H1 (cell line): ENCODE data around the gene SLC48A1. TPM values are rescaled to one million over a fixed set of nuclear protein-coding genes. Genes with fewer than 3 reads are reported as not detected.

Source experiments
- CTCF ChIA-PET: fragments of 300-600 bp; sonication (Branson Sonifier 250); formaldehyde crosslinking; loops from one replicate; lab custom pipeline; 2021; ENCODE audit not compliant: partially characterized antibody; lab: Charles Lee
- POLR2A ChIA-PET: fragments of 300-600 bp; sonication (Branson Sonifier 250); formaldehyde crosslinking; loops from one replicate; lab custom pipeline; 2021; ENCODE audit warnings: inconsistent platforms; ENCODE audit not compliant: partially characterized antibody; lab: Charles Lee
- DNase-seq, 2 experiments: peaks; one replicate each; pipeline versions ENCODE4 v3.0.0 to v3.0.0-alpha.2; 2010 to 2022; ENCODE audit warnings: low spot score in 2 of 2, low read depth in 1 of 2, mixed read lengths in 1 of 2
- FAIRE-seq: peaks from 2 replicates; lab custom pipeline; 2011; peaks lifted over from hg19 to GRCh38; lab: Jason Lieb, UNC
- H2AFZ ChIP-seq: 2 replicates; pipeline ENCODE4 v1.8.1; 2012; ENCODE audit warnings: low read length, inconsistent platforms
- H2AK5ac ChIP-seq: 2 replicates; pipeline ENCODE4 v1.6.1; 2013; ENCODE audit warnings: low read depth, low read length
- H2BK120ac ChIP-seq: replicated peaks from 2 replicates; pipeline ENCODE3; 2013; ENCODE audit warnings: low read depth, low read length, inconsistent platforms
- H2BK12ac ChIP-seq: 2 replicates; pipeline ENCODE4 v1.6.1; 2013; ENCODE audit warnings: low read depth, low read length
- H2BK15ac ChIP-seq: 2 replicates; pipeline ENCODE4 v1.6.1; 2013; ENCODE audit warnings: low read length
- H2BK20ac ChIP-seq: 2 replicates; pipeline ENCODE4 v1.6.1; 2013; ENCODE audit warnings: low read length
- H2BK5ac ChIP-seq: 2 replicates; pipeline ENCODE4 v1.6.1; 2013; ENCODE audit warnings: low read depth, low read length
- H3K14ac ChIP-seq: 2 replicates; pipeline ENCODE4 v1.6.1; 2013; ENCODE audit warnings: inconsistent platforms; ENCODE audit not compliant: insufficient read length
- H3K18ac ChIP-seq: 2 replicates; pipeline ENCODE4 v1.6.1; 2013; ENCODE audit warnings: low read length; ENCODE audit errors: extremely low read depth
- H3K23ac ChIP-seq: 2 replicates; pipeline ENCODE4 v1.6.1; 2013; ENCODE audit warnings: inconsistent platforms; ENCODE audit not compliant: insufficient read length
- H3K23me2 ChIP-seq: 2 replicates; pipeline ENCODE4 v1.6.1; 2013; ENCODE audit warnings: low read depth, low read length
- H3K27ac ChIP-seq: 2 replicates; pipeline ENCODE4 v1.6.1; 2011; ENCODE audit warnings: low read depth, low read length, inconsistent platforms
- H3K27me3 ChIP-seq, 4 experiments: replicated peaks in 1 of 4; 1 replicate in 1 of 4; 2 replicates in 3 of 4; pipeline versions ENCODE4 v1.6.1 to v1.8.1; 2011 to 2013; ENCODE audit warnings: low read length in 3 of 4, mild to moderate bottlenecking in 3 of 4, inconsistent platforms in 2 of 4, mixed read lengths in 2 of 4, moderate library complexity in 1 of 4; ENCODE audit not compliant: control insufficient read depth in 3 of 4, insufficient read depth in 3 of 4; ENCODE audit errors: extremely low read depth in 1 of 4
- H3K36me3 ChIP-seq, 4 experiments: 2 replicates each; pipeline versions ENCODE4 v1.6.1 to v1.8.1; 2011 to 2013; ENCODE audit warnings: mild to moderate bottlenecking in 4 of 4, low read length in 3 of 4, moderate library complexity in 2 of 4, control low read depth in 1 of 4, inconsistent platforms in 1 of 4; ENCODE audit not compliant: insufficient read depth in 4 of 4, control insufficient read depth in 2 of 4
- H3K4ac ChIP-seq: replicated peaks from 2 replicates; pipeline ENCODE3; 2013; ENCODE audit warnings: low read length, low read depth, mixed read lengths, inconsistent platforms; ENCODE audit not compliant: insufficient read length
- H3K4me1 ChIP-seq, 4 experiments: replicated peaks in 1 of 4; 1 replicate in 1 of 4; 2 replicates in 3 of 4; pipeline versions ENCODE4 v1.6.1 to v1.8.1; 2011 to 2013; ENCODE audit warnings: low read length in 3 of 4, inconsistent platforms in 2 of 4, mixed read lengths in 1 of 4; ENCODE audit not compliant: insufficient read depth in 4 of 4, control insufficient read depth in 3 of 4
- H3K4me2 ChIP-seq, 2 experiments: 2 replicates each; pipeline versions ENCODE4 v1.6.1 to v1.8.1; 2011 to 2013; ENCODE audit warnings: low read depth in 2 of 2, low read length in 2 of 2, control low read depth in 1 of 2, inconsistent platforms in 1 of 2, mild to moderate bottlenecking in 1 of 2; ENCODE audit not compliant: insufficient read depth in 1 of 2
- H3K4me3 ChIP-seq, 4 experiments: fragments of 200-600, 300-600 bp in 1 of 4; sonication (generic), shearing (Covaris generic), sonication (Bioruptor Twin) in 1 of 4; 2 replicates each; pipeline versions ENCODE4 v1.5.1 to v1.8.1; 2011 to 2016; ENCODE audit warnings: low read length in 4 of 4, low read depth in 3 of 4, control low read depth in 2 of 4, inconsistent platforms in 2 of 4, mild to moderate bottlenecking in 2 of 4, mixed read lengths in 1 of 4, moderate library complexity in 1 of 4; ENCODE audit not compliant: insufficient read depth in 2 of 4; ENCODE audit errors: extremely low read depth in 1 of 4
- H3K56ac ChIP-seq: replicated peaks from 2 replicates; pipeline ENCODE3; 2013; ENCODE audit warnings: low read depth, mild to moderate bottlenecking, mixed read lengths, low read length, inconsistent platforms; ENCODE audit not compliant: insufficient read length
- H3K79me1 ChIP-seq: 2 replicates; pipeline ENCODE4 v1.6.1; 2013; ENCODE audit warnings: low read depth, low read length, control low read depth
- H3K79me2 ChIP-seq, 2 experiments: 2 replicates each; pipeline versions ENCODE4 v1.6.1 to v1.8.1; 2012 to 2013; ENCODE audit warnings: low read length in 2 of 2, mild to moderate bottlenecking in 2 of 2, inconsistent platforms in 1 of 2; ENCODE audit not compliant: insufficient read depth in 2 of 2, control insufficient read depth in 1 of 2
- H3K9ac ChIP-seq, 4 experiments: replicated peaks in 1 of 4; 1 replicate in 1 of 4; 2 replicates in 3 of 4; pipeline versions ENCODE4 v1.6.1 to v1.8.1; 2011 to 2013; ENCODE audit warnings: low read depth in 3 of 4, low read length in 3 of 4, control low read depth in 2 of 4, mild to moderate bottlenecking in 2 of 4, moderate library complexity in 2 of 4, inconsistent platforms in 1 of 4; ENCODE audit errors: extremely low read depth in 1 of 4
- H3K9me3 ChIP-seq, 2 experiments: 2 replicates each; pipeline versions ENCODE4 v1.6.1 to v1.8.1; 2012 to 2013; ENCODE audit warnings: mild to moderate bottlenecking in 2 of 2, moderate library complexity in 2 of 2, control low read depth in 1 of 2, inconsistent platforms in 1 of 2, low read depth in 1 of 2, low read length in 1 of 2, mixed read lengths in 1 of 2; ENCODE audit not compliant: insufficient read depth in 2 of 2
- H4K20me1 ChIP-seq, 2 experiments: replicated peaks in 1 of 2; 2 replicates each; pipeline versions ENCODE3 to v1.8.1; 2011 to 2013; ENCODE audit warnings: inconsistent platforms in 2 of 2, low read length in 2 of 2, mild to moderate bottlenecking in 1 of 2; ENCODE audit not compliant: insufficient read depth in 2 of 2, control insufficient read depth in 1 of 2
- H4K5ac ChIP-seq: 2 replicates; pipeline ENCODE4 v1.6.1; 2013; ENCODE audit warnings: low read length, low read depth, mixed read lengths, inconsistent platforms; ENCODE audit not compliant: insufficient read length
- H4K8ac ChIP-seq: 2 replicates; pipeline ENCODE4 v1.8.0; 2013; ENCODE audit warnings: mild to moderate bottlenecking, moderate library complexity, low read length, inconsistent platforms; ENCODE audit not compliant: insufficient read depth; ENCODE audit errors: extremely low read depth
- H4K91ac ChIP-seq: replicated peaks from 2 replicates; pipeline ENCODE3; 2013; ENCODE audit warnings: low read length, mixed read lengths, inconsistent platforms; ENCODE audit not compliant: insufficient read length
- BACH1 ChIP-seq: IDR thresholded peaks from 2 replicates; pipeline ENCODE4 v1.6.1; 2012; ENCODE audit warnings: low read length, improper control_type of control experiment
- CREB1 ChIP-seq: IDR thresholded peaks from 2 replicates; pipeline ENCODE4 v1.6.1; 2012; ENCODE audit warnings: inconsistent platforms
- GABPA ChIP-seq: IDR thresholded peaks from 2 replicates; pipeline ENCODE4 v1.6.1; 2011; ENCODE audit warnings: mild to moderate bottlenecking, low read length, moderate library complexity, borderline replicate concordance; ENCODE audit not compliant: insufficient read depth
- JUND ChIP-seq: IDR thresholded peaks from 2 replicates; pipeline ENCODE4 v1.6.1; 2011; ENCODE audit warnings: mild to moderate bottlenecking, improper control_type of control experiment, low read length
- KDM5A ChIP-seq: fragments of 200-600 bp; IDR thresholded peaks from 2 replicates; pipeline ENCODE4 v1.7.1; 2012; ENCODE audit warnings: mild to moderate bottlenecking, low read length, inconsistent platforms, mixed read lengths
- NANOG ChIP-seq: IDR thresholded peaks from 2 replicates; pipeline ENCODE4 v1.6.1; 2011; ENCODE audit warnings: low read length, low read depth, mild to moderate bottlenecking, inconsistent platforms; ENCODE audit not compliant: insufficient read depth, poor library complexity, severe bottlenecking
- PHF8 ChIP-seq: fragments of 200-600 bp; sonication (generic); conservative IDR thresholded peaks from 2 replicates; pipeline ENCODE4 v1.7.1; 2012; ENCODE audit warnings: low read depth, mild to moderate bottlenecking, inconsistent platforms, low read length, moderate library complexity
- SP1 ChIP-seq: IDR thresholded peaks from 2 replicates; pipeline ENCODE4 v1.6.1; 2011; ENCODE audit warnings: low read depth, low read length
- SRF ChIP-seq: IDR thresholded peaks from 2 replicates; pipeline ENCODE4 v1.6.1; 2011; ENCODE audit warnings: mild to moderate bottlenecking, low read depth, low read length, moderate library complexity
- TAF1 ChIP-seq: IDR thresholded peaks from 2 replicates; pipeline ENCODE4 v1.6.1; 2011; ENCODE audit warnings: mild to moderate bottlenecking, low read depth, low read length
- WGBS, 2 experiments: shearing (Covaris generic) in 1 of 2; methylation state at CpG; one replicate each; pipeline versions ENCODE4 v1.1.6 to v1.1.7; 2013 to 2015; ENCODE audit warnings: low lambda C conversion rate in 2 of 2, mixed read lengths in 2 of 2, inconsistent platforms in 1 of 2, low coverage in 1 of 2, missing lambda C conversion rate in 1 of 2; ENCODE audit not compliant: insufficient replicate concordance in 2 of 2, insufficient coverage in 1 of 2, insufficient read length in 1 of 2; ENCODE audit errors: extremely low coverage in 1 of 2, missing lambda C conversion rate in 1 of 2; 5-methylcytosine and 5-hydroxymethylcytosine counted together
- polyA plus RNA-seq, 7 experiments: library from polyadenylated mRNA; depleted of rRNA in 3 of 7; stranded (reverse) in 5 of 7; unstranded in 2 of 7; fragments of >200 nt in 5 of 7; fragments of 200-250 nt in 2 of 7; gene quantifications; 1 replicate in 5 of 7; 2 replicates in 1 of 7; 4 replicates in 1 of 7; pipeline versions ENCODE4 v1.2.1 to v1.2.3, GENCODE V29; 2011 to 2013; ENCODE audit warnings: missing spikeins in 2 of 7, mixed read lengths in 2 of 7
- total RNA-seq: library from RNA; stranded (reverse); fragmentation: NEBNext Ultra II Directional; extraction: Animal tissue kit (Norgen Biotek cat#: 25700); gene quantifications from 2 replicates; pipeline ENCODE4 v1.2.1, GENCODE V29; 2021
- TF ChIP-seq, protein P1 (sequence below): IDR thresholded peaks from 2 replicates; pipeline ENCODE4 v1.6.1; 2012; ENCODE audit warnings: low read length, inconsistent platforms

SLC48A1 gene
- total and polyA plus RNA-seq, 2 of the 8 experiments (the other 6 are each of a cell fraction or from before 2014, with no cell fraction given): 9.5 to 14.1 TPM

DNA sequence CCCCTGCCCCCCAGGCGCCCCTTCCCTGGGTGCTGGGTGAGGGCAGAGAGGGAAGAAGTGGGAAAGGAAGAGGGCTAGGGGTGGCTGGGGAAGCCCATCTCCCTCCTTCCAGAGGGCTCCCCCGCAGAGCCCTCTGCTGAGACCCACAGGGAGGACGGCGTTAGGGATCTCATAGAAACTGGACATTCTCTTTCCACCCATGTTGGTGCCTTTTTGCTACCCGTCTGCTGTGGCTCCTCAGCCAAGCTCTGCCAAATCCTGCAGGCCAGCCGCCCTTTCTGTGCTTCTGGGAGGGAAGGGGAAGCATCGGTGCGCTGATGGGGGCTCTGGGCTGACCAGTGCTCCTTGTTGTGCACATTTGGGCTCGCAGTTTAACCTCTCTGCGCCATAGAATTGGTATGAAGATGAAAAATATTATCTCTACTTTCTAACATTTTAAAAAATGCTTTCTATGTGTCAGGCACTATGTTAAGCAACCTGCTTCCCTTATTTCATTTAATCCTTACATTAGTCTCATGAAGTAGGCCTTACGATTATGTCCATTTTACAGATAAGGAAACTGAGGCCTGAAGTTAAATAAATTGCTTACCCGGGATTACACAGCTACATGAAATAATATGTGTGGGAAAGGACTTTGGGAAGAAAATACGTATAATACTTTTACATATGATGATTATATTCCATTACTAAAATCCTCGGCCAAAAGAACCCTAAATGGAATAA lies 981 bp downstream of the SLC48A1 start:
- no peak for FAIRE-seq
- TF ChIP-seq GABPA: no peak
- no peak for TF ChIP-seq SP1
- TF ChIP-seq SRF: no peak
- TF ChIP-seq NANOG: no peak
- no peak for TF ChIP-seq KDM5A
- TF ChIP-seq CREB1: no peak
- no peak for TF ChIP-seq PHF8
- TF ChIP-seq JUND: no peak
- TF ChIP-seq BACH1: no peak
- TF ChIP-seq, protein P1, sequence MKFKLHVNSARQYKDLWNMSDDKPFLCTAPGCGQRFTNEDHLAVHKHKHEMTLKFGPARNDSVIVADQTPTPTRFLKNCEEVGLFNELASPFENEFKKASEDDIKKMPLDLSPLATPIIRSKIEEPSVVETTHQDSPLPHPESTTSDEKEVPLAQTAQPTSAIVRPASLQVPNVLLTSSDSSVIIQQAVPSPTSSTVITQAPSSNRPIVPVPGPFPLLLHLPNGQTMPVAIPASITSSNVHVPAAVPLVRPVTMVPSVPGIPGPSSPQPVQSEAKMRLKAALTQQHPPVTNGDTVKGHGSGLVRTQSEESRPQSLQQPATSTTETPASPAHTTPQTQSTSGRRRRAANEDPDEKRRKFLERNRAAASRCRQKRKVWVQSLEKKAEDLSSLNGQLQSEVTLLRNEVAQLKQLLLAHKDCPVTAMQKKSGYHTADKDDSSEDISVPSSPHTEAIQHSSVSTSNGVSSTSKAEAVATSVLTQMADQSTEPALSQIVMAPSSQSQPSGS: no peak
- TF ChIP-seq TAF1: no peak

More for the DNA sequence above, 981 bp downstream of the SLC48A1 start:
- Histone ChIP-seq H3K4me2 (peak overlapping the region; percentile 61 to 97), H3K4me3 (peak overlapping the region; percentile 55 to 91 (median 56)), H3K4ac (no peak overlapping the region), H2BK20ac (no peak overlapping the region), H3K56ac (no peak overlapping the region), H3K9ac (no peak overlapping the region), H2AFZ (no peak overlapping the region), H2BK15ac (peak overlapping the region; percentile 29; the same call in 1 of the 2 replicates), H4K91ac (no peak overlapping the region), H3K79me2 (no peaks in the 10 kb centered on the region), H3K23me2 (peaks cover 2% of the 10 kb centered on the region; the same call in 1 of the 2 replicates), H3K9me3 (no peaks in the 10 kb centered on the region), H3K27me3 (peaks cover 0 to 17% (median 8%) of the 10 kb centered on the region in 4 experiments; a peak in 4 of 7 replicates), H3K18ac (no peak overlapping the region; the same call in 1 of the 2 replicates), H2AK5ac (no peak overlapping the region), H4K20me1 (peaks cover 0 to 3% of the 10 kb centered on the region in 2 experiments), H2BK5ac (no peak overlapping the region; the same call in 1 of the 2 replicates), H4K8ac (no peak overlapping the region), H3K79me1 (no peaks in the 10 kb centered on the region), H4K5ac (no peak overlapping the region), H3K27ac (no peak overlapping the region), H2BK120ac (no peak overlapping the region), H3K36me3 (no peaks in the 10 kb centered on the region), H3K14ac (no peak overlapping the region), H2BK12ac (no peak overlapping the region), H3K4me1 (peaks cover 2 to 19% (median 14%) of the 10 kb centered on the region in 4 experiments), H3K23ac (no peak overlapping the region)
- CTCF ChIA-PET: interaction anchor here (10.1 to 58.8 kb wide), 3 partner anchors 6 to 65 kb away, joined by 161 to 2442 read pairs (median 2001); partner anchors contain the start of genes ENDOU, RAPGEF3 and RPAP3
- DNase-seq: no peak
- POLR2A ChIA-PET: interaction anchor here (1.6 to 10.5 kb wide), 5 partner anchors 17 to 57 kb away, joined by 3 to 79 read pairs (median 7); partner anchors contain the start of gene RAPGEF3
- WGBS, 2 experiments: 59% methylated on average over 14 of the region's 14 CpGs; no CpG with 5 or more reads in 1 of the 2 experiments
